GM23338 (cell line): ENCODE results near the gene UHRF2.

ENCODE experiments used
- CREB1 ChIP-seq: fragments of 250-450 bp; sonication (Bioruptor Pico); IDR thresholded peaks from 2 replicates; pipeline ENCODE4 v1.5.0; 2020; ENCODE audit warnings: low read depth, mild to moderate bottlenecking, moderate library complexity
- CTCF ChIP-seq, 2 experiments: fragments of 200-600 bp in 1 of 2; sonication (generic) in 1 of 2; conservative IDR thresholded peaks; 2 replicates each; pipeline versions ENCODE4 v1.5.1 to v1.6.1; 2016 to 2017; ENCODE audit warnings: antibody characterized with exemption in 2 of 2, low read depth in 2 of 2, mild to moderate bottlenecking in 2 of 2, moderate library complexity in 1 of 2
- ETS1 ChIP-seq: IDR thresholded peaks from 2 replicates; pipeline ENCODE4 v1.6.1; 2016; ENCODE audit warnings: antibody characterized with exemption
- EZH2 ChIP-seq: fragments of 200-600 bp; sonication (generic); IDR thresholded peaks from one replicate; pipeline ENCODE4 v1.8.0; 2017; ENCODE audit warnings: antibody characterized with exemption, mild to moderate bottlenecking, low read depth; ENCODE audit not compliant: unreplicated experiment
- EZH2phosphoT487 ChIP-seq: fragments of 200-600 bp; sonication (generic); IDR thresholded peaks from one replicate; pipeline ENCODE4 v1.8.1; 2018; ENCODE audit warnings: antibody characterized with exemption; ENCODE audit not compliant: unreplicated experiment
- JUNB ChIP-seq: IDR thresholded peaks from one replicate; pipeline ENCODE4 v1.6.1; 2016; ENCODE audit warnings: antibody characterized with exemption; ENCODE audit not compliant: unreplicated experiment
- POLR2AphosphoS5 ChIP-seq: IDR thresholded peaks from 2 replicates; pipeline ENCODE4 v1.6.1; 2016; ENCODE audit warnings: antibody characterized with exemption, low read depth
- REST ChIP-seq: IDR thresholded peaks from one replicate; pipeline ENCODE4 v1.6.1; 2018; ENCODE audit warnings: antibody characterized with exemption; ENCODE audit not compliant: unreplicated experiment
- STAT1 ChIP-seq: IDR thresholded peaks from one replicate; pipeline ENCODE4 v1.6.1; 2016; ENCODE audit warnings: antibody characterized with exemption; ENCODE audit not compliant: unreplicated experiment
- ZNF331 ChIP-seq: fragments of 250-450 bp; sonication (Bioruptor Pico); IDR thresholded peaks from 2 replicates; pipeline ENCODE4 v1.5.0; 2020; ENCODE audit warnings: low read depth, mild to moderate bottlenecking, moderate library complexity

GRCh38 chr9:6405371-6405770, 7.6 kb upstream of the UHRF2 start:
- TF ChIP-seq CTCF (conservative IDR thresholded peaks at IDR 0.05; ENCODE audit: low read depth in 2 of 2): no peak
- TF ChIP-seq CREB1 (CRISPR knock-in tag): no peak
- no peak for TF ChIP-seq EZH2
- no peak for TF ChIP-seq ETS1
- no peak for TF ChIP-seq EZH2phosphoT487
- TF ChIP-seq POLR2AphosphoS5: no peak
- no peak for TF ChIP-seq REST
- TF ChIP-seq ZNF331 (CRISPR knock-in tag): no peak
- TF ChIP-seq JUNB: no peak
- TF ChIP-seq STAT1: no peak
